Neutrophil (primary cell): ENCODE data around the gene ALKBH7.

ENCODE experiments used
- H3K27ac ChIP-seq: fragments of 200-600 bp; sonication (generic); 2 replicates; pipeline ENCODE4 v1.5.1; 2016; ENCODE audit warnings: mild to moderate bottlenecking, moderate library complexity
- H3K27me3 ChIP-seq: fragments of 200-600 bp; sonication (generic); 2 replicates; pipeline ENCODE4 v1.6.0; 2016; ENCODE audit warnings: mild to moderate bottlenecking
- H3K36me3 ChIP-seq: fragments of 200-600 bp; sonication (generic); 2 replicates; pipeline ENCODE4 v1.5.1; 2017
- H3K4me1 ChIP-seq, 2 experiments: fragments of 200-600 bp in 1 of 2; sonication (generic) in 1 of 2; 1 replicate in 1 of 2; 2 replicates in 1 of 2; pipeline versions ENCODE4 v1.5.1 to v1.6.1; 2013 to 2016; ENCODE audit warnings: low read depth in 1 of 2, low read length in 1 of 2, mild to moderate bottlenecking in 1 of 2, moderate library complexity in 1 of 2; ENCODE audit not compliant: control insufficient read depth in 1 of 2, insufficient read depth in 1 of 2
- H3K4me3 ChIP-seq, 2 experiments: fragments of 200-600 bp in 1 of 2; sonication (generic) in 1 of 2; 1 replicate in 1 of 2; 2 replicates in 1 of 2; pipeline ENCODE4 v1.5.1; 2013 to 2016; ENCODE audit warnings: low read depth in 1 of 2, low read length in 1 of 2, mild to moderate bottlenecking in 1 of 2, moderate library complexity in 1 of 2
- H3K9me3 ChIP-seq: fragments of 200-600 bp; sonication (generic); 2 replicates; pipeline ENCODE4 v1.5.1; 2016
- CTCF ChIP-seq: fragments of 200-600 bp; sonication (generic); IDR thresholded peaks from 2 replicates; pipeline ENCODE4 v1.5.1; 2016; ENCODE audit warnings: antibody characterized with exemption

Gene ALKBH7

GRCh38 chr19:6417713-6418561 is 45.3 kb downstream of the ALKBH7 start:
- no peak overlapping the region for H3K4me3 ChIP-seq
- no peak for TF ChIP-seq CTCF

GRCh38 chr19:6418562-6418932 is 46.0 kb downstream of the ALKBH7 start:
- Histone ChIP-seq H3K4me3 (no peak overlapping the region), H3K9me3 (no peaks in the 10 kb centered on the region), H3K36me3 (peaks cover 76% of the 10 kb centered on the region), H3K27me3 (no peaks in the 10 kb centered on the region), H3K27ac (no peak overlapping the region), H3K4me1 (peaks cover 5 to 7% of the 10 kb centered on the region in 2 experiments)
- TF ChIP-seq CTCF = no peak

More at GRCh38 chr19:6417713-6418561, 45.3 kb downstream of the ALKBH7 start:
- Histone ChIP-seq H3K4me1 (peaks cover 0 to under 1% of the 10 kb centered on the region in 2 experiments), H3K36me3 (peaks cover 76% of the 10 kb centered on the region), H3K27ac (no peak overlapping the region), H3K27me3 (no peaks in the 10 kb centered on the region), H3K9me3 (no peaks in the 10 kb centered on the region)

GRCh38 chr19:6421075-6422014 is 48.8 kb downstream of the ALKBH7 start:
- H3K36me3 ChIP-seq = peaks cover 50% of the 10 kb centered on the region
- peaks cover 18 to 19% of the 10 kb centered on the region in 2 experiments for H3K4me1 ChIP-seq
- no peak overlapping the region for H3K27ac ChIP-seq
- H3K27me3 ChIP-seq = no peaks in the 10 kb centered on the region
- no peak overlapping the region for H3K4me3 ChIP-seq
- H3K9me3 ChIP-seq = no peaks in the 10 kb centered on the region
- TF ChIP-seq CTCF = no peak

- Histone ChIP-seq H3K36me3 (peaks cover 27% of the 10 kb centered on the region), H3K4me1 (peaks cover 18 to 19% of the 10 kb centered on the region in 2 experiments), H3K27me3 (no peaks in the 10 kb centered on the region), H3K4me3 (peak overlapping the region; percentile 58 to 69), H3K27ac (peak overlapping the region; percentile 35), H3K9me3 (no peaks in the 10 kb centered on the region)
- TF ChIP-seq CTCF = no peak
These were observed 51.1 kb downstream of the ALKBH7 start for GRCh38 chr19:6423499-6424194.
